Hepatocyte (in vitro differentiated cells): ENCODE data around the gene ZNF322. TPM values are rescaled to one million over a fixed set of nuclear protein-coding genes. Genes with fewer than 3 reads are reported as not detected.

ENCODE experiments used
- DNase-seq: peaks from one replicate; pipeline ENCODE4 v3.0.0-alpha.2; 2016; ENCODE audit warnings: low spot score
- H2AFZ ChIP-seq: fragments of 200-600 bp; sonication (generic); 2 replicates; pipeline ENCODE4 v1.6.0; 2016; ENCODE audit warnings: antibody characterized with exemption, mild to moderate bottlenecking
- H3K27ac ChIP-seq: fragments of 200-600 bp; sonication (generic); 2 replicates; pipeline ENCODE4 v1.5.1; 2016; ENCODE audit warnings: mild to moderate bottlenecking
- H3K27me3 ChIP-seq: fragments of 200-600 bp; sonication (generic); 2 replicates; pipeline ENCODE4 v1.6.1; 2016
- H3K36me3 ChIP-seq: fragments of 200-600 bp; sonication (generic); replicated peaks from 2 replicates; pipeline ENCODE4 v1.5.1; 2016; ENCODE audit warnings: low read depth; ENCODE audit not compliant: insufficient read depth
- H3K4me1 ChIP-seq: fragments of 200-600 bp; sonication (generic); 2 replicates; pipeline ENCODE4 v1.5.1; 2016; ENCODE audit warnings: mild to moderate bottlenecking, moderate library complexity; ENCODE audit not compliant: insufficient read depth
- H3K4me2 ChIP-seq: fragments of 200-600 bp; sonication (generic); 2 replicates; pipeline ENCODE4 v1.6.0; 2016
- H3K4me3 ChIP-seq: fragments of 200-600 bp; sonication (generic); 2 replicates; pipeline ENCODE4 v1.5.1; 2016; ENCODE audit warnings: mild to moderate bottlenecking
- H3K79me2 ChIP-seq: fragments of 200-600 bp; sonication (generic); 2 replicates; pipeline ENCODE4 v1.6.0; 2017; ENCODE audit warnings: mild to moderate bottlenecking
- H3K9me2 ChIP-seq: fragments of 200-600 bp; sonication (generic); replicated peaks from 2 replicates; pipeline ENCODE4 v1.6.0; 2017; ENCODE audit warnings: mild to moderate bottlenecking; ENCODE audit not compliant: insufficient read depth
- H3K9me3 ChIP-seq: fragments of 200-600 bp; sonication (generic); 2 replicates; pipeline ENCODE4 v1.5.1; 2016; ENCODE audit warnings: low read depth, mild to moderate bottlenecking
- H4K20me1 ChIP-seq: fragments of 200-600 bp; sonication (generic); 2 replicates; pipeline ENCODE4 v1.6.0; 2016; ENCODE audit warnings: mild to moderate bottlenecking; ENCODE audit not compliant: insufficient read depth, poor library complexity, severe bottlenecking
- CTCF ChIP-seq: fragments of 200-600 bp; sonication (generic); IDR thresholded peaks from 2 replicates; pipeline ENCODE4 v1.5.1; 2016; ENCODE audit warnings: antibody characterized with exemption, mild to moderate bottlenecking; ENCODE audit not compliant: poor library complexity
- EZH2 ChIP-seq: fragments of 200-600 bp; sonication (generic); IDR thresholded peaks from 2 replicates; pipeline ENCODE4 v1.6.1; 2016; ENCODE audit warnings: antibody characterized with exemption, mild to moderate bottlenecking, borderline replicate concordance
- EZH2phosphoT487 ChIP-seq: fragments of 200-600 bp; sonication (generic); IDR thresholded peaks from one replicate; pipeline ENCODE4 v1.6.1; 2018; ENCODE audit warnings: antibody characterized with exemption, mild to moderate bottlenecking, low read depth, moderate library complexity; ENCODE audit not compliant: unreplicated experiment, severe bottlenecking
- WGBS: methylation state at CpG from one replicate; pipeline ENCODE4 v1.1.6; 2016; ENCODE audit warnings: low lambda C conversion rate; ENCODE audit errors: missing lambda C conversion rate; 5-methylcytosine and 5-hydroxymethylcytosine counted together
- polyA plus RNA-seq: library from polyadenylated mRNA; unstranded; fragments of >200 nt; fragmentation: Nextera tagmentation; extraction: Ambion mirVana; gene quantifications from 2 replicates; pipeline ENCODE4 v1.2.1, GENCODE V29; 2016
- total RNA-seq: library from RNA; depleted of rRNA; stranded (reverse); fragments of >200 nt; gene quantifications from 2 replicates; pipeline ENCODE4 v1.2.3, GENCODE V29; 2014

The ZNF322 gene
- total and polyA plus RNA-seq, 2 experiments from 2014 or later: 14.3 to 23.6 TPM

GRCh38 chr6:26657256-26657655 is 2.3 kb downstream of the ZNF322 start:
- no peak overlapping the region for H2AFZ ChIP-seq
- peak overlapping the region; percentile 96 for H3K4me2 ChIP-seq
- no peak overlapping the region for H3K4me3 ChIP-seq
- no peak for DNase-seq
- H4K20me1 ChIP-seq: peaks cover 13% of the 10 kb centered on the region
- H3K9me3 ChIP-seq: no peaks in the 10 kb centered on the region
- H3K36me3 ChIP-seq: peaks cover 5% of the 10 kb centered on the region
- TF ChIP-seq EZH2 (no peak), EZH2phosphoT487 (no peak)
- H3K27me3 ChIP-seq: peaks cover 7% of the 10 kb centered on the region
- peaks cover 64% of the 10 kb centered on the region for H3K79me2 ChIP-seq
- H3K9me2 ChIP-seq: no peaks in the 10 kb centered on the region
- 96% methylated on average over 4 of the region's 4 CpGs for WGBS
- no peak overlapping the region for H3K27ac ChIP-seq
- H3K4me1 ChIP-seq: peaks cover 6% of the 10 kb centered on the region

GRCh38 chr6:26653007-26653406 is 6.5 kb downstream of the ZNF322 start:
- 96% methylated on average over 5 of the region's 5 CpGs for WGBS
- TF ChIP-seq EZH2 (no peak), EZH2phosphoT487 (no peak), CTCF (no peak)
- Histone ChIP-seq H2AFZ (no peak overlapping the region), H3K9me2 (no peaks in the 10 kb centered on the region), H3K79me2 (peaks cover 90% of the 10 kb centered on the region), H3K4me3 (no peak overlapping the region), H3K4me2 (no peak overlapping the region), H3K9me3 (peaks cover 6% of the 10 kb centered on the region), H3K4me1 (peaks cover 2% of the 10 kb centered on the region), H3K27me3 (no peaks in the 10 kb centered on the region), H3K36me3 (peaks cover 9% of the 10 kb centered on the region), H4K20me1 (peaks cover 7% of the 10 kb centered on the region), H3K27ac (no peak overlapping the region)
- DNase-seq: no peak

- Histone ChIP-seq H3K27me3 (no peaks in the 10 kb centered on the region), H4K20me1 (no peaks in the 10 kb centered on the region), H3K36me3 (peaks cover 9% of the 10 kb centered on the region), H3K4me1 (no peaks in the 10 kb centered on the region), H3K27ac (no peak overlapping the region), H2AFZ (no peak overlapping the region), H3K4me3 (no peak overlapping the region), H3K79me2 (peaks cover 91% of the 10 kb centered on the region), H3K9me2 (no peaks in the 10 kb centered on the region), H3K9me3 (peaks cover 6% of the 10 kb centered on the region), H3K4me2 (no peak overlapping the region)
- no peak for DNase-seq
- no peak for TF ChIP-seq CTCF
- no peak for TF ChIP-seq EZH2
- no peak for TF ChIP-seq EZH2phosphoT487
These were observed 8.3 kb downstream of the ZNF322 start for GRCh38 chr6:26651133-26651781.

GRCh38 chr6:26646074-26646473 is 13.5 kb downstream of the ZNF322 start:
- no peak overlapping the region for H3K4me3 ChIP-seq
- no peak overlapping the region for H2AFZ ChIP-seq
- TF ChIP-seq EZH2phosphoT487: no peak
- no peak for TF ChIP-seq CTCF
- no peak for TF ChIP-seq EZH2
- H3K9me3 ChIP-seq: peaks cover 15% of the 10 kb centered on the region
- no peak for DNase-seq
- 96% methylated on average over 1 of the region's 1 CpG for WGBS
- no peaks in the 10 kb centered on the region for H3K4me1 ChIP-seq
- peaks cover 15% of the 10 kb centered on the region for H3K36me3 ChIP-seq
- H3K27me3 ChIP-seq: no peaks in the 10 kb centered on the region
- H4K20me1 ChIP-seq: no peaks in the 10 kb centered on the region
- no peaks in the 10 kb centered on the region for H3K9me2 ChIP-seq
- no peak overlapping the region for H3K27ac ChIP-seq
- no peak overlapping the region for H3K4me2 ChIP-seq
- peaks cover 76% of the 10 kb centered on the region for H3K79me2 ChIP-seq
